ENCODE data around the gene LRRC75A. TPM values are rescaled to one million over a fixed set of nuclear protein-coding genes. Genes with fewer than 3 reads are reported as not detected.
A peak's percentile ranks its signal among the peaks of the same experiment; 100 is the strongest.

The LRRC75A gene
- total RNA-seq, 1 donor from 2014 or later = 1.8 TPM

DNA sequence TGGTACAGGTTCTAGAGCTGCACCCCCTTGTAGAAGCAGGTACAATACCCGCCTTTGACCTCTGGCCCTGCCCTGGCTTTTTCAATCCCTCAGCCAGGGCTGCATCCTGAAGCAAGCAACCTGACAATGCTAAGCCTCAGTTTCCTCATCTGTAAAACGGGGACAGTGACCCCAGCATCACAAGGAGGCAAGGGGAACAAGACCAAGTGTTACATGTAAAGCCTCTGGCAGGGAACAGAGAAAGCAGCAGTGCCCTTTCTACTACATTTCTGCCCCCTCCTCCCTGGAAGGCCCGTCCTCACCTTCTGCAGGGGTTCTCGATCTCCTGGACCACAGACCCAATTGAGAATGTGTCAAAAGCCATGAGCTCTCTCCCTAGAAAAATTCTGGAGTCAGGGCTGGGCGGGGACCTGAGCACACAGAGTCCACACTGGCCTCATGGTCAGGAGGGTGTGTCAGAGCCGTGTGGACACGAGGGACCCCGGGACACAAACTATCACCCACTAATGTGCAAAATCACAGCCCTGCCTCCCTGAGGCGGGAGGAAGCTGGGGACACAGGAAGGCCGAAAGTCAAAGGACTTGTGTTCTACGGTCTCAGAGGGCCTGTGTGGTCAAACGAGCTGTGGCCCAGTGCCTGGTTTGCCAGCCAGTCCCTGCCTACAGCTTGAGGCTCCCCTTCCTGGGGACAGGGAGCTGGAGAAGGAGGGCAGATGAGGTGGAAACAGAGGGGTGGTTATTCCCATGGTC is 27.5 kb downstream of the LRRC75A start:
- DNase-seq (ENCODE audit: extremely low spot score, unreplicated experiment) = no peak
- H3K9me3 Mint-ChIP-seq (ENCODE audit: unreplicated experiment) = no peaks in the 10 kb centered on the region
- no peak overlapping the region for H3K27ac Mint-ChIP-seq (ENCODE audit: unreplicated experiment)
- peaks cover 2% of the 10 kb centered on the region for H3K36me3 Mint-ChIP-seq (ENCODE audit: unreplicated experiment)
- TF ChIP-seq, protein P1, sequence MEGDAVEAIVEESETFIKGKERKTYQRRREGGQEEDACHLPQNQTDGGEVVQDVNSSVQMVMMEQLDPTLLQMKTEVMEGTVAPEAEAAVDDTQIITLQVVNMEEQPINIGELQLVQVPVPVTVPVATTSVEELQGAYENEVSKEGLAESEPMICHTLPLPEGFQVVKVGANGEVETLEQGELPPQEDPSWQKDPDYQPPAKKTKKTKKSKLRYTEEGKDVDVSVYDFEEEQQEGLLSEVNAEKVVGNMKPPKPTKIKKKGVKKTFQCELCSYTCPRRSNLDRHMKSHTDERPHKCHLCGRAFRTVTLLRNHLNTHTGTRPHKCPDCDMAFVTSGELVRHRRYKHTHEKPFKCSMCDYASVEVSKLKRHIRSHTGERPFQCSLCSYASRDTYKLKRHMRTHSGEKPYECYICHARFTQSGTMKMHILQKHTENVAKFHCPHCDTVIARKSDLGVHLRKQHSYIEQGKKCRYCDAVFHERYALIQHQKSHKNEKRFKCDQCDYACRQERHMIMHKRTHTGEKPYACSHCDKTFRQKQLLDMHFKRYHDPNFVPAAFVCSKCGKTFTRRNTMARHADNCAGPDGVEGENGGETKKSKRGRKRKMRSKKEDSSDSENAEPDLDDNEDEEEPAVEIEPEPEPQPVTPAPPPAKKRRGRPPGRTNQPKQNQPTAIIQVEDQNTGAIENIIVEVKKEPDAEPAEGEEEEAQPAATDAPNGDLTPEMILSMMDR (IDR thresholded peaks at IDR 0.05) = no peak
- H3K4me3 Mint-ChIP-seq (ENCODE audit: unreplicated experiment) = no peak overlapping the region
- no peaks in the 10 kb centered on the region for H3K27me3 Mint-ChIP-seq (ENCODE audit: unreplicated experiment)
- peaks cover 12% of the 10 kb centered on the region for H3K4me1 Mint-ChIP-seq (ENCODE audit: unreplicated experiment)

DNA sequence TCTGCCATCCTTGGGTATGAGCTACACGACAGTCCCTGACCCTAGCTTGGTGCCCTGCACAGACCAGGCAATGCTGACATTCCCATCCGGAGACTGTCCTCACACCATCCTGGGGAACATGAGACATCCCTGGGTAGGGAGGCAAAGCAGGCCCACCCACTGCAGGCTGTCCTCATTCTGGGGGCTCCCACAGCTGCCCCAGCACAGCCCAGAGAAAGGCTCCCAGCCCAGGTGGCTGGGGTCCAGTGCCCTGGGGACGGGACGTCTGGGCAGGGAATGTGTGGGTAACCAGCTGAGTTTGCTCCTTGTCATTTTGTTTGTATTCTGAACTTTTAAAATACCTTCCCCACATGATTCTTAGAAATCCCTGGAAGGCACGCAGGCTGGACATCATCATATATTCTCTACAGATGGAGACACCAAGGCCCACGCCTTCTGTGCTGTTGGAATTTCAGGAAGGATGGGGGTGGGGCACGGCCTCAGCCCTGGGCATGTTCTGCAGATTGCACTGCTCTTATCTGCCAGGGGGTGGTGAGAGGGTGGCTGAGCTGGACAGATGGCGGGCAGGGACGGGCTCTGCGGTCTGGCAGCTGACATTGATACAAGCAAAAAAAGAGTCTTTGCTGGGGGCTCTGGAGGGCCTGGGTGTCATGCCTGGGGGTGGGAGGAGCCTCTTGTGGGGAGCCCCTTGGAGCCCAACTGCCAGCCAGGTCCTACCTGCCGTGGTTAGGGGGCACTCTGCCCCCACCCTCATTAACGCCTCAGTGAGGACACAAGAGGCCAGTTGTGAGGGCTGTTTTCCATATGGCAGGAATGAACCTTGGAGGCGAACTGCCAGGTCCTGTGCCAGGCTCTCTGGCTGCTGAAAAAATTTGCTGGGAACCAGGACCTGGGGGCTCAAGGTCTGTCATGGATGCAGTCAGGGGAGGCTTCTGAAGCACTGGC is 28.4 kb downstream of the LRRC75A start:
- H3K4me3 Mint-ChIP-seq (ENCODE audit: unreplicated experiment) = no peak overlapping the region
- H3K36me3 Mint-ChIP-seq (ENCODE audit: unreplicated experiment) = no peaks in the 10 kb centered on the region
- TF ChIP-seq, protein P1 (IDR thresholded peaks at IDR 0.05) = peak; percentile 46
- DNase-seq (ENCODE audit: extremely low spot score, unreplicated experiment) = no peak
- H3K27me3 Mint-ChIP-seq (ENCODE audit: unreplicated experiment) = no peaks in the 10 kb centered on the region
- H3K4me1 Mint-ChIP-seq (ENCODE audit: unreplicated experiment) = peaks cover 12% of the 10 kb centered on the region
- no peaks in the 10 kb centered on the region for H3K9me3 Mint-ChIP-seq (ENCODE audit: unreplicated experiment)
- H3K27ac Mint-ChIP-seq (ENCODE audit: unreplicated experiment) = peak overlapping the region; percentile 23

DNA sequence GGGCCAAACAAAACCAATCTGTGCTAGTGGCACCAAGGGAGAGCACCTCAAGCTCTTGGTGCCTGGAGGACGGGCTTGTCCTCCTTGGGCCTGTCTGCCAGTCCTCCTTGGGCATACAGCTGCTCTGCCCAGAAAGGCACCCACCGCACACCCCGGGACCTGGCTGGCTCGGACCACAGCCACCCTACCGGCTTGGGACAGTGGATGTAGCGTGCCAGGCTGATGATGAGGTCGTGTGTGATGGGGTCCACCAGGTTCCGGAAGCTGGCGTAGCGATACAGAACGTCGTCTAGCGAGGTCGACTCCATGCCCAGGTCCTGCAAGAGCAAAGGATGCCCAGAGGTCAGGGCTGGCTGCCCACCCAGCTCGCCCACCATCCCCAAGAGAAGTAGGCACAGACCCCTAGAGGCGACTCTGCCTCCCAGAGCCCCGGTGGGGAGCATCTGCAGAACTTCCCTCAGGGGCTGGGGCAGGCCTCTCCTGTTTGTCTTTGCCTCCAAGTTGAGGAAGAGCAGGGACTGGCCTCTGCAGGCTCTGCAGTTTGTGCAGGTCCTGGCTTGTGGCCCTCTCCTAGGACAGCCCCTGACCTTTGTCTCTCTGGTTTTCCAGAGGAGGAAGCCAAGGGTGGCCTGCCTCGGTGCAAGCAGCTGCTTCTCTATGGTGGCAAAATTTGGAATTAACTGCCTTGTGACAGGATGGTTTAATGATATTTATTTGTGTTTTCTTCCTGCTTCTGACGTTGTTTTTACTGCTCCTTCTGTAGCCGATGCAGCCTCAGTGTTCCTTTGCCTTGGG is 29.7 kb downstream of the LRRC75A start:
- Mint-ChIP-seq H3K4me3 (ENCODE audit: unreplicated experiment) (no peak overlapping the region), H3K36me3 (ENCODE audit: unreplicated experiment) (no peaks in the 10 kb centered on the region), H3K4me1 (ENCODE audit: unreplicated experiment) (peaks cover 12% of the 10 kb centered on the region), H3K27ac (ENCODE audit: unreplicated experiment) (no peak overlapping the region), H3K27me3 (ENCODE audit: unreplicated experiment) (no peaks in the 10 kb centered on the region), H3K9me3 (ENCODE audit: unreplicated experiment) (no peaks in the 10 kb centered on the region)
- TF ChIP-seq, protein P1 (IDR thresholded peaks at IDR 0.05) = no peak
- DNase-seq (ENCODE audit: extremely low spot score, unreplicated experiment) = no peak

DNA sequence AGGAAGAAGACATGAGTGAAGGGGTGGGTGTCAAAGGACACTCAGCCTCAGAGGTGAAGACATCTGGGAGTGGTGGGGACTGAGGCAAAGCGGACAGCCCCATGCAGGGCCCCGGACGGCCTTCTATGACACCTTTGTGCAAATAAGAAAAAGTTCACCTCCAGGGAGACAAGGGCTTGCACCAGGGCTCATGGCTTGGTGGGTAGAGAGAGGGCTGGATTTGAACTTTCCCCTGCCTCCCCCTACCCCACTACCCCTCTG is 30.5 kb downstream of the LRRC75A start:
- TF ChIP-seq, protein P1 (IDR thresholded peaks at IDR 0.05) = no peak

More for the DNA sequence above, 30.5 kb downstream of the LRRC75A start:
- Mint-ChIP-seq H3K4me3 (ENCODE audit: unreplicated experiment) (no peak overlapping the region), H3K36me3 (ENCODE audit: unreplicated experiment) (no peaks in the 10 kb centered on the region), H3K27me3 (ENCODE audit: unreplicated experiment) (no peaks in the 10 kb centered on the region), H3K27ac (ENCODE audit: unreplicated experiment) (no peak overlapping the region), H3K4me1 (ENCODE audit: unreplicated experiment) (peaks cover 12% of the 10 kb centered on the region), H3K9me3 (ENCODE audit: unreplicated experiment) (no peaks in the 10 kb centered on the region)
- no peak for DNase-seq (ENCODE audit: extremely low spot score, unreplicated experiment)
